GM19240 (cell line): ENCODE data around the gene MRPS15.
"Not testable (repeated sequence)": the region's sequence is repeated elsewhere in the genome, so short reads cannot be mapped to it uniquely, and the experiment has no call there.

ENCODE experiments used
- DNase-seq: peaks from one replicate; pipeline ENCODE4 v3.0.0; 2011; ENCODE audit warnings: low spot score; ENCODE audit not compliant: insufficient read length

Gene MRPS15

GRCh38 chr1:36484099-36484498, 19.9 kb upstream of the MRPS15 start:
- no peak for DNase-seq

GRCh38 chr1:36482724-36483388, 18.7 kb upstream of the MRPS15 start, which contains the start of gene CSF3R:
Gene CSF3R, minus strand, starts transcription at chr1:36482913. Its CDS starts 3,417 bp downstream, at chr1:36479496.
- DNase-seq = no peak

DNA sequence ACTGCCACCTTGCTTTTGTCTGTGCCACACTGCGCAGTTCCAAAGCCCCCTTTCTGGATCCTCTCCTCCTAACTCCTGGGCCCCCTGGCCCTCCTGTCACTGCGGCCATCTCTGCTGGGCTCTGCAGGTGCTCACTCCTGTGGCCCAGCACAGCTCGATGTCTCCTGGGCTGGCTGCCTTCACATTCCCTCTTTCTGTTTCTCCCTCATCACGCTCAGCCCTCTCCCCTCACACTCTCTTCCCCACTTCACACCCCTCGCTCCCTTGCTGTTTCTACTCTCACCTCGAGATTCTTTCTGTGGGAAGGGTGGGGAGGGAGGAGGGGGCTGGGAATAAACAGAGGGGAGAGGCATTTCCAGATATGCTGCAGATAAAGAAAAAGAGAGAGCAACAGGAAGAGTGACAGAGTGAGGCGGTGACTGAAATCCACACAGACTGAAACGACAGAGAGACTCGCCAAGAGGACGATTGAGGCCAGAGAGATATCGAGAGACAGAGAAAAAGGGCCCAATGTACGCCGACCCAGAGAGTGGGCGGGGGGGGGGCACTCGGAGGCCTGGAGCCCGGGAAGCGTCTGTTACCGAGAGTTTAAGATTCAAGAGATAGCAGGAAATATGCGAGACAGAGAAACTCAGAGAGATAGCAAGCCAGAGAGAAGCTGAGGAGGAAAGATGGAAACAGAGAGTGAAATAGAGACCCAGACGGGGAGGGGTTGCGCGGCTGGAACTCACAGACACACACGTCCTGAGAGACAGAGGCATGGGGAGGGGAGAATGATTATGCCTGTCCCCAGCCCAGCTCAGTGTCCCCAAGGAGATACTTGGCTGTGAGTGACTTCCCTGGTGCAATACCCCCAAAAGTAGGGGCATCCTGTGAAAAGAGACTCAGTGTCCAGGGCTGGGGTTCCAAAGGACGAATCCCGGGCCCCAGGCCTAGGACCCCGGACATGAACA, 17.9 kb upstream of the MRPS15 start:
- DNase-seq = no peak

- no peak for DNase-seq
Observed at GRCh38 chr1:36481091-36481490, 16.9 kb upstream of the MRPS15 start.

DNA sequence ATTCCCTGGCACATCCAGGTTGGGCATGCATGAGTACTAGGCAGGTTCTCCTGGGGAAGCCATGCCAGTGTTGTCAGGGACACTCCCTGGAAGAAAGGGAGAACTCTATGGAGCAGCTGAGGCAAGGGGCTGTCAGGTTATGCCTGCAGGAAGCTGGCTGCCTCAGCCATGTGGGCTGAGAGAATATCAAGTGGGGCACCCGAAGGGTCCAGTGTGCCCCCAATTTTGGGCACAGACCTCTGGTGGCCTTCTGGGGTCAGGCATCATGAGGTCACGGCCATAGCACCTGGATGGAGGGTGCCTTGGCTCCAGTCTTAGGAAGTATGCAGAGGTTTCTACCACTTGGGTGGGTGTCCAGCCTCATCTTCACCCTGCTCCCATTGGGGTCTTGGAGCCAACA, 16.0 kb upstream of the MRPS15 start:
- DNase-seq = no peak

- no peak for DNase-seq
Observed at GRCh38 chr1:36479505-36480051, 15.4 kb upstream of the MRPS15 start.

- DNase-seq = not testable (repeated sequence)
Observed at GRCh38 chr1:36477615-36478014, 13.4 kb upstream of the MRPS15 start.

- DNase-seq = no peak
Observed at GRCh38 chr1:36476945-36477344, 12.8 kb upstream of the MRPS15 start.

DNA sequence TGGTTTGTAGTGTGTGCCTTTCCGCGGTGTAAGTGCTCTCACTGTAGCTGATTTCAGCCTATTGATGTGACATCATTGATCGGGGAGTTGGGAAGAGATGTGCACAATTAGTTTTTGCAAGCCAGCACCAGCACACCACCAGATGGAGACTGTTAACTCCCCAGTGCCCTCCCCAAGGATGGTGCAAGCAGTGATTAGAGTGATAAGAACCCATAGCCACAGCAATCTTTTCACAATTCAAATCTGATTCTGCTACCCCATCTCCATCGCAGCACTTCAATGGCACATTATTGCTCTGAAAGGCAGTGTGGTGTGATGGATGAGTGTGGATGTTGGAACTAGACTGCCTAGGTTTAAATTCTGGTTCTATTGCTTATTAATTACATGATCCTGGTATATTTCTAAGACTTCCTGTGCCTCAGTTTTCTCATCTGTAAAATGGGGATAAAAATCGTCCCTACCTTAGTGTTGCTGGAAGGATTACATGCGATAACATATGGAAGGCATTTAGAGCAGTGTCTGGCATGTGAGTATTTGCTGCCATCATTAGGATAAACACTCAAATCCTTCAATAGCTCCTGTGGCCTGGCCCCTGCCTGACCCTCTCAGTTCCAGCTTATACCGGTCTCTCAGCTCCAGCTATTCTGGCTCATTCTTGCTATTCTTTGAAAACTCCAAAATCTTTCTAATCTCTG, 11.9 kb upstream of the MRPS15 start:
- DNase-seq = no peak

- no peak for DNase-seq
Observed at GRCh38 chr1:36475341-36475740, 11.2 kb upstream of the MRPS15 start.

- DNase-seq = no peak
Observed at GRCh38 chr1:36472656-36473055, 8.5 kb upstream of the MRPS15 start.

GRCh38 chr1:36471830-36472641, 7.9 kb upstream of the MRPS15 start:
- no peak for DNase-seq

GRCh38 chr1:36469163-36469562, 5.0 kb upstream of the MRPS15 start:
- DNase-seq = no peak

- DNase-seq = no peak
Observed at GRCh38 chr1:36467700-36468455, 3.7 kb upstream of the MRPS15 start.

DNA sequence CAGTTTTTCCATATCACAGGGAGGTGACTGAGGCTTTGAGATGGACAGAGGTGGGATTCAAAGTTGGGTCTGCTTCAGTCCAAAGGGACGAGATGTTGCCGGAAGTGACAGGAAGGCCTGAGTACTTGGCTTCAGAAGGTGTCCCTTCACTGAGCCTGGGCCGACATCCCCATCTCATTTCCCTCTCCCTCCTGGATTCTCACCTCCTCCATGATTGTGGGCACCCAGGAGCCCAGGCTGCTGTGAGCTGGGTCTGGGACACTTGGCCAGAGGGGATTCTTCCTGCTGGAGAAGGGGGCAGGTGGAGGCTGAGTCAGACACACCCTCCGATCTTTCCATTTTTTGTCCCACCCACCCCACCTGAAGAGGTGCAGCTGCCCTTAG, 2.8 kb upstream of the MRPS15 start:
- DNase-seq = no peak

DNA sequence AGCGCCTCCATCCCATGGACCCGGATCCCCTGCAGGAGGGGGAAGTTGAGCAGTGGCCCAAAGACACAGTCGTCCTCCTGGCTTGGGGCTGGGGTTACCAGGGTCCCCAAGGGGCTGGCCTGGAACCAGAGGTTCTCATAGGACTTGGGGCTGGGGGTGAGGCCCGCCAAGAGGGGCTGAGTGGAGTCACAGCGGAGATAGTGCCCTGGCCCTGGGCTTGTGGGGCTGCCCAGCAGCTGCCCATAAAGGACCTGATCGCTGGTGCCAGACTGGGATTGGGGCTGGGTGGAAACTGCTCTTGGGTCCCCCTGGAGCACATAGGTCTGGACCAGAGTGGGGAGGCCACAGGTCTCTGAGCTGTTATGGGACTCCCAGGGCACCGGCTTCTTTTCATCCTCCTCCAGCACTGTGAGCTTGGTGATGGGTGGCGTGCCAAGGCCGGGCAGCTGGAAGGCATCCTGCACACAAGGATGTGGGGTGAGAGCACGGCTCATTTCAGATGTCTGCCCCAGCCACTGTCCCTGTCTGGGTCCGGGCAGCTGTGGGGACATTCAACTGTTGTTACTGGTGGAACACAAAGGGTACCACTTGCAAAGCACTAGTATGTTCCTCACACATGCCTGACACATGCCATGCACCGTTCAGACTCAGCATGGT, 2.3 kb upstream of the MRPS15 start:
- DNase-seq = no peak

DNA sequence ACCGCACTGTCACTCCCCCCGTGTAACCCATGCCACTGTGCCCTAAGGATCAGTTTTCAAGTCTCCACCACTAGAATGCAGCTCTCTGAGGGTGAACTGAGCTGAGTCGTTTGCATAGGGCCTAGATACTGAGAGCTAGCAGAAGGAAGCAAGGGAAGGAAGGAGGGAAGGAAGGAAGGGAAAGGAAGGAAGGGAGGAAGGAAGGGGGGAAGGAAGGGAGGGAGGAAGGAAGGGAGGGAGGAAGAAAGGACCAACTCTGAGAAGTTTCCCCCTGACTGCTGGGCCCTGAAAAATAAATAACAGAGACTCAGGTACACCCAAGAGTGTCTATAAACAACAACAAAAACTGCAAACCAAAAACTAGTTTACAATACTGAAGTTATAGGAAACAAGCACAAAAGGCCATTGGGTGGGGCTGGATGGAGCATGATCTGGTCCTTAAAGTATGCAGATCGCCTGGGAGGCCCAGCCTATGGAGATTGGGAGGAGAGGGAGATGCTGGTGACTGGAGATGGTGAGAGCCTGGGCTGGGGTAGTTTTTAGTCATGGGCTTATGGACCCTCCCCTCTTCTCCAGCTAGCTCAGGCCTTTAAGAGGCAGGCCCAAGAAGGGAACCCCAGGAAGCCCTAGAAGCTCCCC, 1.7 kb upstream of the MRPS15 start:
- DNase-seq = no peak

DNA sequence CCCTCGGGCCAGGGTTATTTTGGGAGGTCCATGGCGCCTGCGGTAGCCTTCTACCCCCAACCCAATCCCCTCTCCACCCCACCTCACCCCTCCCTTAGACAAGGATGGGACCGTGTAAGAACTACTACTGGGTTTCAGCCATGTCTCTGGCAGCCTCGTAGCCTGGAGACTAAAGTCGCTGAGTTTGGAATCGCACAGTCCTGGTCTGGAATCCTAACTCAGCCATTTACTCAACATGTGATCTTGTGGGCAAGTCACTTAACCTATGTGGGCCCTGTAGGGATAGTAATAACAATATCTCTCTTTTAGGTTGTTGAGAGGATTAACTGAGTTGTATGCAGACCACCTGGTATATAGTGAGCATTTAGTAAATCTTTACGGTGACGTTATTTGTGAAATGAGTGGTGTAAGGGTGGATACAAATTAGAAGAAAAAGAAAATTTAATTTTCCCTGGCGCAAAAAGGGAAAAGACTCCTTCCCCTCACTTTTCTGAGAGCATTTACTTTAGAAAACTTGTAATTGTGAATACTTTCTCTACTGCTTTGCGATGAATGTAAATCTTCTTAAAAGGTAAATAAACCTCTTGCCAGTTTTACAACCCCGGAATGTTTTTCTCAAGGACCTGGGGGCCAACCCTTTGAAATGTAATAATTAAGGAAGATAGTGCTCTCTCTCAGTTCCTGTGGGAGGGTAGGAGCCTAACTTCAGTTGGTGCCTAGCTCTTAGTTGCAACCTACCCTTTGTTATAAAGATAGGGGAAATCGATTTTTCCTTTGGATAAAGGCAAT, 615 bp upstream of the MRPS15 start:
- DNase-seq = no peak
